Heart left ventricle (tissue), 16 donors: ENCODE data around the gene MIB2. TPM values are rescaled to one million over a fixed set of nuclear protein-coding genes. Genes with fewer than 3 reads are reported as not detected.

Experiments
- ATAC-seq, 4 donors: fragments of 200-7000 bp; cut with Tn5 transposase; one replicate each; pipeline ENCODE4 v1.9.1; 2020 to 2022; ENCODE audit warnings: moderate library complexity in 4 of 4, mild to moderate bottlenecking in 3 of 4, moderate number of reproducible peaks in 1 of 4
- DNase-seq, 5 donors: peaks; one replicate each; pipeline ENCODE4 v3.0.0-alpha.2; 2020
- H3K27ac ChIP-seq, 12 donors: fragments of 200-600 bp; sonication (generic) in 4 of 12; one replicate each; pipeline versions ENCODE4 v1.5.0 to v1.8.0; 2016 to 2022; ENCODE audit warnings: mild to moderate bottlenecking in 2 of 12
- H3K27me3 ChIP-seq, 9 donors: fragments of 200-600 bp; sonication (generic) in 2 of 9; one replicate each; pipeline versions ENCODE4 v1.5.1 to v1.8.0; 2016 to 2022; ENCODE audit warnings: mild to moderate bottlenecking in 3 of 9
- H3K36me3 ChIP-seq, 9 donors: fragments of 200-600 bp; sonication (generic) in 2 of 9; one replicate each; pipeline versions ENCODE4 v1.5.0 to v1.8.0; 2018 to 2022; ENCODE audit warnings: mild to moderate bottlenecking in 2 of 9
- H3K4me1 ChIP-seq, 12 donors: fragments of 200-600 bp; sonication (generic) in 4 of 12; one replicate each; pipeline versions ENCODE4 v1.5.0 to v1.8.0; 2016 to 2022; ENCODE audit warnings: mild to moderate bottlenecking in 3 of 12
- H3K4me3 ChIP-seq, 12 donors: fragments of 200-600 bp; sonication (generic) in 4 of 12; one replicate each; pipeline versions ENCODE4 v1.5.0 to v1.8.0; 2017 to 2022; ENCODE audit warnings: mild to moderate bottlenecking in 9 of 12, moderate library complexity in 4 of 12
- H3K9me3 ChIP-seq, 12 donors: fragments of 200-600 bp; sonication (generic) in 4 of 12; one replicate each; pipeline versions ENCODE4 v1.5.0 to v1.8.0; 2016 to 2022; ENCODE audit warnings: mild to moderate bottlenecking in 1 of 12
- CTCF ChIP-seq, 12 donors: fragments of 200-600 bp; sonication (generic) in 4 of 12; IDR thresholded peaks; one replicate each; pipeline versions ENCODE4 v1.5.0 to v1.8.0; 2018 to 2022; ENCODE audit warnings: antibody characterized with exemption in 12 of 12, mild to moderate bottlenecking in 5 of 12
- POLR2A ChIP-seq, 2 donors: fragments of 450-650 bp; IDR thresholded peaks; one replicate each; pipeline ENCODE4 v1.6.1; 2017; ENCODE audit warnings: antibody characterized with exemption in 2 of 2, mild to moderate bottlenecking in 2 of 2, moderate library complexity in 2 of 2
- WGBS, 4 donors: extraction: QIAGEN DNeasy Blood & Tissue Kit in 2 of 4; methylation state at CpG; one replicate each; pipeline versions ENCODE4 v1.1.5 to v1.1.7; 2013 to 2018; 5-methylcytosine and 5-hydroxymethylcytosine counted together
- intact Hi-C, 10 donors: fragments of 100-400 bp; cut with DNase I; formaldehyde crosslinking; loops; one replicate each; pipeline versions ENCODE4 v1.11.1 to v1.14.2; 2022
- polyA plus RNA-seq, 2 donors: library from polyadenylated mRNA; stranded (reverse); fragments of 200-250 nt; gene quantifications; one replicate each; pipeline ENCODE4 v1.2.3, GENCODE V29; 2013
- total RNA-seq, 9 donors: library from RNA; depleted of rRNA in 2 of 9; stranded (reverse); fragments of >200 nt in 2 of 9; fragmentation: NEBNext Ultra II Directional in 3 of 9; extraction: Animal tissue kit (Norgen Biotek cat#: 25700) in 3 of 9; gene quantifications; one replicate each; pipeline versions ENCODE4 v1.1.0 to v1.2.4, GENCODE V29; 2016 to 2023
- donor health status: ischemic (EF 13 %, LVEDD 7.1; RV severe dilation, severe dysfunction).
- donor health status: healthy with polysubstance abuse.
- donor health status: DM: no; HTN: yes; CAD: no.
- donor health status: DM: no; HTN: no; CAD: no.
- donor health status: ischemic (EF 25% LVEDD 6.9; RV normal size, moderate dysfunction).
- donor health status: ischemic (EF 25% LVEDD 5.7; RV mildly dilated, moderate dysfunction).
- donor health status: healthy.
- donor health status: DM: yes; HTN: yes; CAD: no.
- donor health status: ischemic (EF 35%, LVEDD 5.7; RV mildly dilated, moderate dysfunction).
- donor health status: nonischemic (EF 11% LVEDD 7.7; RV severe dilation, severe dysfunction).
- donor health status: DM: yes; HTN: yes; CAD: no.
- donor health status: PGD.
- donor health status: ischemic (EF 29% LVEDD 5.4; RV normal size, mild dysfunction).
- donor health status: nonischemic (EF 23%, LVEDD 6.1; RV moderate dilation, normal function).

MIB2 gene
- total and polyA plus RNA-seq, 11 donors, result 40.7 to 121 (median 76.3) TPM

DNA sequence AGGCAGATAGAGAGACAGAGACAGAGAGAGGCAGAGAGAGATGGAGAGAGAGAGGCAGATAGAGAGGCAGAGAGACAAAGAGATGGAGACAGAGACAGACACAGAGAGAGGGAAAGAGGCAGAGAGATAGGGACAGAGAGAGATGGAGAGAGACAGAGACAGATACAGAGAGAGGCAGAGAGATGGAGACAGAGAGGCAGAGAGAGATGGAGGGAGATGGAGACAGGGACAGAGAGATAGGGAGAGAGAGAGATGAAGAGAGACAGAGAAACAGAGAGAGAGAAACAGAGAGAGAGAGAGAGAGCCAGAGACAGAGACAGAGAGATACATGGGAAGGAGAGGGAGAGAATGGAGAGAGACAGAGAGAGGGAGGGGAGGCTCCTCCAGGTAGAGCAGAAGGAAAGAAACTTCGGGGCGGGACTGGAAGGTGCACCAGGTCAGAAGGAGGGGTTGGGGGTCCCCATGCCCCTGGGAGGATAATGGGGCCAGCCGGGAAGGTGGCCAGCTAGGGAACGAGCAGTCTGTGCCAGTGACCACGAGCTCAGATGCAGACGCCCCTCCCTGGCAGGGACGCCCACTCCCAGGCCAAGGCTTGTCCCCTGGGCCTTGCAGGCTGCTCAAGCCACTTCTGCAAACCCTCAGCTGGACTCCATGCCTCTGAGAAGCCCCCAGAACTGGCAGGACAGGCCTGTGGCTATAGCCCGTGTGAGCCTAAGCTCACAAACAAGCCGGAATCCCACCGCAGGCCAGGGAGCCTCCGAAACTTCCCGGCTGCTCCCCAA, 18.6 kb upstream of the MIB2 start:
- no peak for ATAC-seq
- TF ChIP-seq CTCF (IDR thresholded peaks at IDR 0.05) (no peak), POLR2A (IDR thresholded peaks at IDR 0.05) (no peak)
- peak in 1 of 5 donors; percentile 21 for DNase-seq
- Histone ChIP-seq H3K36me3 (no peaks in the 10 kb centered on the region), H3K27me3 (peaks cover 6 to 47% (median 22%) of the 10 kb centered on the region in 9 donors), H3K4me3 (no peak overlapping the region), H3K4me1 (peaks cover 0 to 31% (median 11%) of the 10 kb centered on the region in 12 donors), H3K27ac (no peak overlapping the region), H3K9me3 (no peaks in the 10 kb centered on the region)
- 33 to 56% (median 48%) methylated on average over 7 to 12 of the region's 12 CpGs for WGBS, 4 donors
- intact Hi-C loops, result no loop called here

- Histone ChIP-seq H3K27me3 (peaks cover 6 to 54% (median 24%) of the 10 kb centered on the region in 9 donors), H3K27ac (no peak overlapping the region), H3K4me3 (peak overlapping the region in 1 of 12 donors; percentile 10), H3K4me1 (peaks cover 0 to 31% (median 11%) of the 10 kb centered on the region in 12 donors), H3K36me3 (no peaks in the 10 kb centered on the region), H3K9me3 (no peaks in the 10 kb centered on the region)
- TF ChIP-seq POLR2A (IDR thresholded peaks at IDR 0.05), result no peak
- TF ChIP-seq CTCF (IDR thresholded peaks at IDR 0.05), result peak in 7 of 12 donors; percentile 7 to 39 (median 22)
- ATAC-seq (peak in 3 of 4 donors; percentile 27 to 55 (median 48)), DNase-seq (peak in 1 of 5 donors; percentile 28)
- intact Hi-C loops, result no loop called here
- WGBS, 4 donors, result 13 to 22% (median 20%) methylated on average over 9 to 16 of the region's 16 CpGs
Observed at GRCh38 chr1:1597275-1597930, 17.9 kb upstream of the MIB2 start.

DNA sequence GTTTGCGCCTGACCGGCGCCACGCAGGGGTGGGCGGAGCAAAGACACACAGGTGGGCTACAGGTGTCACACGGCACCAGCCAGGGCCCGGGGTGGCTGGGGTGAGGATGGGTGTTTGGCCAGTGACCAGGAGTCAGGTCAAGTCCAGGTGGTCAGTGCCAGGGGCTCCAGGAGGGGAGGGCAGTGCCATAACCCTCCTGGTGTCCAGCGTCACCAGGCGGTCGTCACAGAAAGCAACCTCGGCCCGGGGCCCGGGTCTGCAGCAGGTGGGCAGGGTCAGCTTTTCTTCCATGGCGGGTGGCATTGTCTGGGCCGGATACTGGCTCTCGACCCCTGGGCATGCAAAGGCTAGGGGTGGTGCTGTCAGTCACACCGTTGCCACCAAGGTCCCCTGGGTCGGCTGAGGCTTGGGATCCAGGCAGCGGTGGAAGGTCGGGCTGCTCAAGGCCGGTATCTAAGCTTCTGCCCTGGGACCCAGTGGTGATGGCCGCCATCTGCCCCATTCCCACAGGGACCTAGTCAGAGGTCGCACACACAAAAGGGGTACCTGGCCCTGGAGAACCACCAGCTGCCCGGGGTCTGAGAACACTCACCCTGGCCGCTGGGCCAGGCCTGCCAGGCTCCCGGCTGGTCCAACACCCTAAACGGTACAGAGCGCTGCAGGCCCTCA, 17.1 kb upstream of the MIB2 start:
- ATAC-seq (no peak), DNase-seq (peak in 2 of 5 donors; percentile 26 to 61)
- no peak overlapping the region for H3K27ac ChIP-seq
- peaks cover 6 to 61% (median 24%) of the 10 kb centered on the region in 9 donors for H3K27me3 ChIP-seq
- H3K36me3 ChIP-seq, result no peaks in the 10 kb centered on the region
- intact Hi-C loops, result no loop called here
- TF ChIP-seq POLR2A (IDR thresholded peaks at IDR 0.05) (no peak), CTCF (IDR thresholded peaks at IDR 0.05) (no peak)
- whole genome bisulfite sequencing, 4 donors, result 84 to 88% (median 86%) methylated on average over 17 to 28 of the region's 28 CpGs
- H3K9me3 ChIP-seq, result no peaks in the 10 kb centered on the region
- no peak overlapping the region for H3K4me3 ChIP-seq
- peaks cover 0 to 31% (median 11%) of the 10 kb centered on the region in 12 donors for H3K4me1 ChIP-seq

GRCh38 chr1:1598720-1599029, 16.6 kb upstream of the MIB2 start:
- peaks cover 0 to 31% (median 11%) of the 10 kb centered on the region in 12 donors for H3K4me1 ChIP-seq
- WGBS, 4 donors, result 78 to 98% (median 86%) methylated on average over 12 to 13 of the region's 13 CpGs
- no peaks in the 10 kb centered on the region for H3K36me3 ChIP-seq
- ATAC-seq (no peak), DNase-seq (peak in 1 of 5 donors; percentile 20)
- TF ChIP-seq POLR2A (IDR thresholded peaks at IDR 0.05) (no peak), CTCF (IDR thresholded peaks at IDR 0.05) (no peak)
- no peak overlapping the region for H3K27ac ChIP-seq
- H3K27me3 ChIP-seq, result peaks cover 6 to 61% (median 24%) of the 10 kb centered on the region in 9 donors
- no peaks in the 10 kb centered on the region for H3K9me3 ChIP-seq
- no peak overlapping the region for H3K4me3 ChIP-seq
- intact Hi-C loops, result no loop called here
